GM19193 (cell line): ENCODE data around the gene SYCP2L.

Experiments
- POLR2A ChIP-seq: IDR thresholded peaks from 4 replicates; pipeline ENCODE4 v1.6.1; 2011; ENCODE audit not compliant: insufficient read depth, insufficient read length; ENCODE audit errors: extremely low read depth

The SYCP2L gene

DNA sequence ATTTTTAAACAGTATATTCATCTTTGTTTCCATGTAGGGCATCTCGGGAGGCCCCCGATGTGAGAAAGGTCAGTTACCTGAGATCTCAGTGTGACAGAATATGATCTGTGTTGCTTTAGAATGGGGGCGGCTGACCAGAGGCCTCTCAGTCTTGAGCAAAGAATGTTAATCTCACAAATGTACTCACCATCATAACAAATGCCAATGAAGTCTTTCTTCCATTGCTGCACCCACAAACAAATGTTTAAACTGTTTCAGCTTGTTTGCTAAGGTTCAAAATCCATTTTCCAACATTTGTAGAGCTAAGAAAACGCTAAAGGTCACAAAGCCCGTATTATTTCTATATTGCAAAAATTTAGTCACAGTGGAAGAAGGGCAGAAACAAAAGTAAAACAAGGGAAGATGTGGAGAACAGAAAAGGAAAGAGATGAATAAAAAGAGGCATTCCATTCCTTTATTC lies 125.5 kb downstream of the SYCP2L start:
- TF ChIP-seq POLR2A = no peak

DNA sequence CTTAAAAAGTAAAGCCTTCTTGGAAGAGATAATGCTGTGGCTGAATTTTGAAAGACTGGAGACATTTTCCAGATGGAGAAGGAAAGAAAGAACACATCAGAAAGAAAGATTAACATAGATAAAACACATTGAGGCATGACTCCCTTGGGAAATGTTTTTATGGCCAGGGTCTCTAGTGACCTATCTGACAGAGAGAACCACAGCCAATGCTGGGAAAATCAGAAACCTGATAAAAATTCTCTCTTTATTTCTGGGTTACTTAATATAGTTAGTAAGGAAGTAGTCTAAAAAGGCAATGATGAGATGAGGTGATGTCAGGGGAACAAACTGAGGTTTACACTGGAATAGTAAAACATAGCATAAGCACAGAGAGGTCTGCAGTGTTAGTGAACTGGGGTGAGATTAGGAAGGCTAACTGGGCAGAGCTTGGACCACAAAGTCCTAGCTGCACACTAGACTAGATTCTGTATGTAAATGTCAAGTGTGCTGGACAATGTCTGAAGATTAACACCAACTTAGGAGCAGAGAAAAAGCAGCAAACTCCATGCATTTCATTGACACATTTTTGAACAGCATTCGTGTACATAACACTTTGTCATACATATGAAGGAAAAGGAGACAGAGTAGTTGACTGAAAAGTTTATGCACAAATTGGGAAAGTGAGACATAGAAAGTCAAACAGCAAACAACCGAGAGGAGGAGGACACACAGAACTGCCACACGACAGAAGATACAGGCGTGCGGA lies 126.3 kb downstream of the SYCP2L start:
- TF ChIP-seq POLR2A = no peak

DNA sequence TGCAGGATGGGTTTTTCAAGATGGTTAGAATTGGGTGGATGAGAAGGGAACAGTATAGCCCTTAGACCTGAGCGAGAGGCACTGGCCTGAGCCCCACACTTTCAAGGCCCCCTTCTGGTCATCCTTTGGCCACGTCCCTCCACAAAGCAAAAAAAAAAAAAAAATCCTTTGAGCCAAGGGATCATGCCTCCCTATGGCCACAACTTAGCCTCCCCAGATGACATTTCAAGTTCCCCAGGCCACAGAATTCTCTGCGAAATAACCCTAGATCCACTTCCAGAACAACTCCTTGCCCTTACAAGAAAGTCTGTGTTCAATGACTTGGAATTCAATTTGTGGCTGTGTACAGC lies 126.8 kb downstream of the SYCP2L start:
- no peak for TF ChIP-seq POLR2A

DNA sequence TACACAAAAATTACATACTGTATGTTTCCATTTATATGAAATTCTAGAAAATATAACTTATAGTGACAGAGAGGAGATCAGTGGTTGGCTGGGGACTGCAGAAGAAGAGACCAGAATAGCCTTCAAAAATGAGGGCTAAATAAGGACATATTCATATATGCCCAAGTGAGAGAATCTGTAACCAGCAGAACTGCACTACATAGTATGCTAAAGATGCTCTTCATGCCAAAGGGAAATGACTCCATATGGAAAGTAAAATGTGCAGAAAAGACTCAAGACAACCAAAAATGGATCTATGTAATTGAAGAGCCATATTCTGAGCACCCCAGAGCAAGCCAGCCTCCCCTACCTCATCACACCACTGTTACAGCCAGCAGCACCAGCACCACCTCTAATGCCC lies 128.2 kb downstream of the SYCP2L start:
- TF ChIP-seq POLR2A = no peak

DNA sequence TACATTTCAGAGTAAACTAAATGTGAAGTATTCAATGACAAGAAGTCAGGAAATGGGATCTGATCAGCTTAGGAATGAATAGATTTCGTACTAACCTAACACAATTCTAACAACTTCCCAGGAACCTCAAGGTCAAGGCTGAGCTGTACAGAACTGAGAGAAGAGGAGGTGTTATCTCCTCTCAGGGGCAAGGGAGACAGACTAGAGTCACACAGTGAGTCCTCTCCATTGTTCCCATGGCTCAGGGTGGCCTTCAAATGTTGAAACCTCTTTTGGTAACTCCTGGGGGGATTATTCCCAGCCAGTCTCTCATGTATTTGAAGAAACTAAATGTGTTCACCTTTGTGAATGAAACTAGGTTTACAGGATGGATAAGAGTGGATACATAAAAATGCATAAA lies 129.6 kb downstream of the SYCP2L start:
- no peak for TF ChIP-seq POLR2A

DNA sequence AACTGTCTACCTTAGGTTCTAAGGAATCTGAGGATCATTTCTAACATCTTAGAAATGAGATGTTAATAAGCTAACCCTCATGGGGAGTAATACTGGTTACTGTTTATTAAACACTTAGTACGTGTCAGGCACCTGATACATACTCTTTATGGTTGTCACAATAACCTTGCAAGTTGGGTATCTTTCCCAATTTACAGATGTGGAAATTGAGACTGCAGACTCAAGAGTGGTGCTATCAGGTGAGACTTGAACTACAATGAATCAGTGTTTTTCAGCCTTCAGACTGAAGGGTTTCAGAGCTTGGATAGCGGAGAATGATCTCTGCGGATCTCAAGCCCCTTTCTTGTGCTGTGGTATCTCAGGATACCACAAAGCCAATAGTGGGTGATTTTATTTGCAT lies 130.2 kb downstream of the SYCP2L start:
- TF ChIP-seq POLR2A = no peak

DNA sequence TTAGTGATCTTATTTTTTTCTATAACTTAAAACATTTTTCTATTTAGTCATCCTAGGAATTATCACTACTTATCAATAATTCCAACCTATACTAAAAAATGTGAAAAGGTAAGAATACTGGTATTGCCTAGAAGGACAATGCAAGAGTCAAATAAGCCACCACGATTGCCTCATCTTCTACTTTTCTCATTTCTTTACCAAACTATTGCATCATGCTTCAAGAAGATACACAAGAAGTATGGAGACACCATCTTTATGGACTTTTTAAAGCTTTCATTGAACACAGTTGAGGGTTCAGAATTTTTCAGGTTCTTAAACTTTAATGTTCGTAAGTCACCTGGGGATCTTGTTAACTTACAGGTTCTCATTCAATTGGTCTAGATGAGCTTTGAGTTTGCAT lies 131.4 kb downstream of the SYCP2L start:
- TF ChIP-seq POLR2A = no peak

DNA sequence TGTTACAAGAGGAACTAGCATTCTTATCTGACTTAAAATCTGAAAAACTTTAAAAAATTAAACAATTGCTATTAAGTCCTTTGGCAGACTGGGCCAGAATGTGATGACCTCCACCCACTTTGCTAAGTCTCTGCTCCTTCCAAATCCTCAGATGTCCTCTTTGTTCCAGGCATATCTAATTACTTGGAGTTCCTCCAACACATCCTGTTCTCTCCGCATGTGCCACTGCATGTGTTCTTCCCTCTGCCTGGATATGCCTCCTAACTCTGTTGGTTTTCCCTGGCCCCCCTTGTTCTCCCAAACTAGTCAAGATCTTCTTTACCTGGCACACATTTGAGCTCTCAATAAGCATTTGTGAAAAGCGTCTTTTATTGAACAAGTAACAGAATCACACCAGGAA lies 134.2 kb downstream of the SYCP2L start:
- TF ChIP-seq POLR2A = no peak

DNA sequence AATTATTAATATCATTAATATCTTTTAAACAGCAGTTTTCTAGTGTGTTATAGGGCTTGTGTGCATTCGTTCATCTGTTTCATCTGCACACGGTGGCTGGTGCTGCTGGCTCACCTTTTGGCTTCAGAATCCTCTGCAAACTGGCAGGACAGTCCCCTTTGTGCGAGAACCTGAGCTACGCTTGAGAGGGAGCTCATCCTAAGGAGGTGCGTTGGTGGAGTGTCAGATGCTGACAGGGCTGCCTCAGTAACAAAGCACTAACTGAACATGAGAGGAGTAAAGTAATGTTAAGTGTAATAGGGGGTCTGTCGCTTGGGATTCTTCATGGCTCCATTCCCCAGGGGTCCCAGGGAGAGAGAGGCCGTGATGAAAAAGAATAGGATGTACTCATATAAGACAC lies 134.9 kb downstream of the SYCP2L start:
- no peak for TF ChIP-seq POLR2A

DNA sequence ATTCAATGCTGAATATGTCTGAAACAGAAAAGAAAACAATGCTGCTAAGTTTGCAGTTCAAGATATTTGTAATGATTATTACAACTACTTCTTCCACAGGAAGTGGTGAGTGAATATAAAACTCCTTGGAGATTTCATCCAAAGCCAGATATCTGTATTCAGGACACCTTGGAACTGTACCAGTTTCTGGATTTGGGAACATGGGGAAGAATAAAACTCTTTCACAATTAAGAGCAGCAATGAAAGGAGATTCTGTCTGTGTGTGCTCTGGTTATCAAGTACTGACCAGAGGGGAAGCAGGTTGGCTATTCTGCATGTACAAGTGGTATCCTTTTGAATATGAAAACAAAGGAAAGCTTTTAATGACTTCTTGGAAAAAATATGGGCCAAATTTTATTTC lies 136.2 kb downstream of the SYCP2L start:
- TF ChIP-seq POLR2A = no peak
